NK-92 treated with Interleukin-12 subunit alpha and Interleukin-12 subunit beta, amount 100 ng/mL, for 24 hours (cell line): ENCODE results near the gene CYP4F3.
A peak's percentile ranks its signal among the peaks of the same experiment; 100 is the strongest.
"Not testable (repeated sequence)": the region's sequence is repeated elsewhere in the genome, so short reads cannot be mapped to it uniquely, and the experiment has no call there.

ENCODE experiments used
- DNase-seq: peaks from one replicate; lab custom pipeline; 2025; lab: John Stamatoyannopoulos, UW

Gene CYP4F3

DNA sequence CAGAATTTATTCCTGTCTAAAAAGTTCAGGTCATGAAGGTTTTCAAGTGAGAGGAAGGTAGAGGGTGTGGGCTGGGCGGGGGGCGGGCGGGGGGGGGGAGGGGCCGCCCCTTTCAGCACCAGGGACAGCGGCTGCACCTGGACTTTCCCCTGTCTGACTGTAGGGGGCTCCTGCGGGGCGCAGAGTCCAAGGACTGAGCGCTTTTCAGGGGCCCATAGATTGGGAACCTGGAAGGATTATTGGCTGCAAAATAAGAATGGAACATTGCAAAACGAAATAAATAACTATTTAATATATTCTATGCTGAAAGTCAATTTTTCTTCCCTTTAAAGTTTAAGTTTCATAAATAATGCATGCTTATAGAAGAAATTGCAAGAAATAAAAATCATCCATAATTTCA, 8.9 kb upstream of the CYP4F3 start:
- DNase-seq: peak; percentile 15

DNA sequence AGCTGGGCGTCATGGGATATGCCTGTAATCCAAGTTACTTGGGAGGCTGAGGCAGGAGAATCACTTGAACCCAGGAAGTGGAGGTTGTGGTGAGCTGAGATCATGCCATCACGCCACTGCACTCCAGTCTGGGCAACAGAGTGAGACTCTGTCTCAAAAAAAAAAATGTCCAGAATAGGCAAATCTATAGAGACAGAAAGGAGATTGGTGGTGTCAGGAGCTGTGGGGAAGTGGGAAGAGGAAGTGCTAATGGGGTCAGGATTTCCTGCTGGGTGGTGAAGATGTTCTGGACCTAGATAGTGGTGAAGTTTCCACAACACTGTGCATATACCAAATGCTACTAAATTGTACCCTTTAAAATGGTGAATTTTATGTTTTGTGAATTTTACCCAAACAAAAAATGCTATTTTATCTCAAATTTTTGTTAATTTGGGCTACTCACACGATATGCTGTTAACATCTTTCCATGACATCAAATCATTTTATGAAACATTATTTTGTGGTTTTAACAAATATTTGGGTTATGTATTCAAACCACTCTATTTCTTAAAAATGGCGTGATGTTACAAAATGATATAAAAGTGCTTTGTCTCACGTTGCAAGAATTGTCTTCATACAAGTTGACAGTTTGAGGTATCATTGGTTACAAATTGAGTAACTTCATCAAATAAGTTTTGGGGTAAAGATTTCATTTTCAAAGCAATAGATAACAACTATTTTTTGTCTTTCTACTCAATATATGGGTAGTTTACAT, 7.4 kb upstream of the CYP4F3 start:
- no peak for DNase-seq

DNA sequence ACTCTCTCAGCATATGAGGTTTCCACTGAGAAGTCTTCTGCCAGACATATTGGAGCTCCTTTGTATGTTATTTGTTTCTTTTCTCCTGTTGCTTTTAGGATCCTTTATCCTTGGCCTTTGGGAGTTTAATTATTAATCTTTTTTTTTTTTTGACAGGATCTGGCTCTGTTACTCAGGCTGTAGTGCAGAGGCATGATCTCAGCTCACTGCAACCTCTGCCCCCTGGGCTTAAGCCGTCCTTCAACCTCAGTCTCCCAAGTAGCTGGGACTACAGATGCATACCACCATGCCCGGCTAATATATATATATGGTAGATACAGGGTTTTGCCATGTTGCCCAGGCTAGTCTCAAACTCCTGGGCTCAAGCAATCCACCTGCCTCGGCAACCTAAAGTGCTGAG, 6.6 kb upstream of the CYP4F3 start:
- DNase-seq: no peak

DNA sequence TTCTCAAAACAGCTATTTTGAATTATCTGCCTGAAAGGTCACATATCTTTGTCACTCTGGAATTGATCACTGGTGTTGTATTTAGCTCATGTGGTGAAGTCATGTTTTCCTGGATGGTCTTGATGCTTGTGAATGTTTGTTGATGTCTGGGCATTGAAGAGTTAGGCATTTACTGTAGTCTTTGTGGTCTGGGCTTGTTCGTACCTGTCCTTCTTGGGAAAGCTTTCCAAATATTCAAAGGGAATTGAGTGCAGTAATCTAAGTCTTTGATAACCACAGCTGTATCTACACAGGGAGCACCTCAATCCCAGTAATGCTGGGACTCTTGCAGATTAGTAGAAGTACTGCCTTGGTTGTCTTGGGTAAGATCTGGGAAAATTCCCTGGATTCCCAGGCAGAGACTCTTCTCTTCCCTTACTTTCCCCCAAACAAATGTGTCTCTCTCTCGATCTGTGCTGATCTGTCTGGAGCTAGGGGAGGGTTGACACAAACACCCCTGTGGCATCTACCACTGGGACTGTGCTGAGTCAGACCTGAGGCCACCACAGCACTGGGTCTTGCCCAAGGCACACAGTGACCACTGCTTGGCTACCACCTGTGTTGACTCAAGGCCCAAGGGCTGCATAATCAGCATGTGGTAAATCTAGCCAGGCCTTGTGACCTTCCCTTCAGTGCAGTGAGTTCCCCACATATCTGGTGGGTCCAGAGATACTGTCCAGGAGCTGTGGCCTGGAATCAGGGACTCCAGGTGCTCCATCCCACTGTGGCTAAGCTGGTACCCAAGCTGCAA, 5.5 kb upstream of the CYP4F3 start:
- DNase-seq: no peak

DNA sequence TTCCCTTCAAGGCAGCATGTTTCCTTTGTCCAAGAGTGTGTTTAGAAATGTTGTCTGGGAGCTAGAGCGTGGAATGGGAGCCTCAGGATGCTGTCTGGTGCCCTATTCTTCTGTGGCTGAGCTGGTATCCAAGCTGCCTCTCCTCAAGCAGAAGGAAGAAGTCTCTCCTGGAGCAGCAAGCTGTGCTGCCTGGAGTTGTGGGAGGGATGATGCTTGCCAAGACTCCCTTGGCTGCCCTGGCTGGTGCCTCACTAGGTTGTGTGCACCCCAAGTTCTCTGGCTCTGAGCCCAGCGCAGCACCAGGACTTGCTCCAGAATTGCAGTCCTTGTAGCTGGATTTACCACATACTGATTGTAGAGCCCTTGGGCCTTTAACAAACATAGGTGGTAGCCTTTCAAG, 4.7 kb upstream of the CYP4F3 start:
- no peak for DNase-seq

DNA sequence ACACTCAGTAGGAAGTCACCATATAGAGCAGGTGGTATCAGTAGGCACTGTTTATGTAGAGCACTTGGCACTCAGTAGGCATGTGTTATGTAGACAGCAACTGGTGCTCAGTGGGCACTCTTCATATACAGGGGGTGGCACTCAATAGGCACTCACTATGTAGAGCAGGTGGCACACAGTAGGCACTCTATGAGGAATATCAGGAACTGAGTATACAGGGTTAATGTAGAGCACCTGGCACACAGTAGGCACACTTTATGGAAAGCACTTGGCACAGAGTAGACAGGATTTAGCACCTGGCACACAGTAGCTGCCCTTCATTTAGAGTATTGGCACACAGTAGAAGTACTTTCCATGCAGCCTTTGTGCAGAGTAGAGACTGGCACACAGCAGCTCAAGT, 1.1 kb upstream of the CYP4F3 start:
- no peak for DNase-seq

DNA sequence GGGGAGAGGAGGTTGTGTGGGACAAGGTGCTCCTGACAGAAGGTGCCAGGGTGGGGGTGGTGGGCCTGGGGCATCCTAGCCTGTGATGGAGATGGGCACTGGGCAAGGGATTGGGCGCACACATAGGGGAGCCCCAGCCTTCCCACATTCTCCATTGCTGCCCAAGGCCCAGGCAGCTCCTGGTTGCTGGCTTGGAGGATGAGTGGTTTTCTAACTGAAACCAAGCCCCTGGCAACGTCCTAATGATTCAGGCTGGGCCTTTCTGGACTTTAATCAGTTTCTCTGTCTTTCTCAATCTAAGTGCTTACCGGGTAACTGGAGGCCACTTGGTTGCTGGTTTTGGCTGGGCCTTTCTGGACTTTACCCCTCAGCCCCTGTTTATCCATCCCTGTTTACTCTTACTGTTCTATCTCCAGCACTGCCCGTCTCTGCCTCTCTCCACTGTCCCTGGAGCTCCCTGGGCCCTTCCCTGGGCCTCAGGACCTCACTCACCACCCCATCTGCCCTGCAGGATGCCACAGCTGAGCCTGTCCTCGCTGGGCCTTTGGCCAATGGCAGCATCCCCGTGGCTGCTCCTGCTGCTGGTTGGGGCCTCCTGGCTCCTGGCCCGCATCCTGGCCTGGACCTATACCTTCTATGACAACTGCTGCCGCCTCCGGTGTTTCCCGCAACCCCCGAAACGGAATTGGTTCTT, 354 bp downstream of the CYP4F3 start:
- DNase-seq: no peak

DNA sequence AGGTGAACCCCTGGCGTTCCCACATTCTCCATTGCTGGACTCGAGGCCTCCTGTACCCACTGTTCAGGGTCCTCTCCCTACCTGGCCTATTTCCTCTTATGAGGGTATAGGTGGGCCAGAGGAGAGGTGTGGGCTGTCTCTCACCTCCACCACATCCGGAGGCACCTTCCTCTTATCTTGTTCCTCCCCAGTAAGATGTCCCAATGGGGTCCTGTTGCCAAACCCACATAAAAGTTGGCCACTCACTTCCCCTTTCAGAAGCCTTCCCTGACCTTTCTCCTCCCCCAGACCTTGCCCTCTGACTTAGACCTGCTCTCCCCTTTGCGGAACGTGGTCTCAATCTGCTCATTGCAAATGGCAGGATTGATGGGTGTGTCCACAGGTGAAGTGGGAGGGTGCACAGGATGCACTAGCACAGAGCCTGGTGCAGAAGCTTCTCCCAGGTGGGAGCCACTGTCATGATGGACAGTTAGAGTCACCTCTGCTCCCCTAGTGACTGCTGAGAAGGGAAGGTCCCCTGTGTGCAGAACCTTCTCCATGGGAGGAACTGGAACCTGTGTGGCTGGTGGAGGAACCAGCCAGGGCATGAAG, 1.3 kb downstream of the CYP4F3 start:
- no peak for DNase-seq

DNA sequence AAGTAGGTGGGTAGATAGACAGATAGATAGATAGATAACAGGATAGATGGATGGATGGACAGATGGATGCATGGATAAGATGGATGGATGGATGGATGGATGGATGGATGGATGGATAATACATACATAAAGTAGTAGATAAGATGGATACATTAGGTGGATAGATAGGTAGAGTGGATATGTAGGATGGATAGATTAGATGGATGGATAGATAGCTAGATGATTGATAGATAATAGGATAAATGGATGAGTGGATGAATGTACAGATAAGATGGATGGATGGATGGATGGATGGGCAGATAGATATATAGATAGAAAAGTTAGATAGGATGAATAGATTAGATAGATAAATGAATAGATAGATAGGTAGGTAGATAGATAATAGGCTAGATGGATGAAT, 2.1 kb downstream of the CYP4F3 start:
- no peak for DNase-seq

DNA sequence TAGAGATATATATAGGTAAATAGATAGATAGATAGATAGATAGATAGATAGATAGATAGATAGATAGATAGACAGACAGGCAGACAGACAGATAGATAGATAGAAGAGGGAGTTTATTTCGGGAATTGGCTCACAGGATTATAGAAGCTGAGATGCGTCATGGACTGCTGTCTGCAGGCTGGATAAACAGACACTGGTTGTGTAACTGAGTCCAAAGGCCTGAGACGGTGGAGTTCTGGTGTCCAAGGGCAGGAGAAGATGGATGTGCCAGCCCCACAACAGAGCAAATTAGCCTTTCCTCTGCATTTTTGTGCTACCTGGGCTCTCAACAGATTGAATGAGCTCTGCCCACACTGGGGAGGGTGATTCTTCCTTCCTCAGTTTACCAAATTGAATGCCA, 2.7 kb downstream of the CYP4F3 start:
- DNase-seq: no peak

DNA sequence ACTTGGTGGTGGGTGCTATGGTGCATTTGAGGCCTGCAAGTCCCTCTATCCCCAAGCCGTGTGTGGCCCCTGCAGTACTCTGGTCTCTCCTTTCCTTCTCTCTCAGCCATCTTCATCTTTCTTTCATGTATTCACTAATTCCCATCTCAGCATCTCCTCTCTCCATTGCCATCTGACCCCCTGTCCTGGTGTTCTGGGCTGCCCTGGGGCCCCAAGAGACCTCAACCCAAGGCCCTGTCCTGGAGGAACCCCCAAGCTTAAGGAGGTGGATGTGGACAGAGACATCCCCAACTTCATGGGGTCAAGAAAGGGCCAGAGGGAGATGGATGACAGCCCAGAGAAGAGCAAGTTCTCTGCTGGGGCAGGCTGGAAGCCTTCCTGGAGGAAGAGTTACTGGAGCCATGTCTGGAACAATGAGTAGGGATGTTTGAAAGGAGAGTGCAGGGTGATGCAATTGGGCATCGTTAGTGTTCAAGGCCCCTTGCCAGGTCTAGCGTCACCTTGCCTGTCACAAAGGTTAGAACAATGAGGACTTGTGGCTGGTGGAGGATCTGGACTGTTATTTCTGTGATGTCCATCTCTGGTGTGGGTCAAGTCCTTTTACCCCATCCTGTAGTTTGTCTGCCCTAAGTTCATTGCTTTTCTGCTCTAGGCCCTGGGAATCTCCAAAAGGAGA, 3.5 kb downstream of the CYP4F3 start:
- no peak for DNase-seq

DNA sequence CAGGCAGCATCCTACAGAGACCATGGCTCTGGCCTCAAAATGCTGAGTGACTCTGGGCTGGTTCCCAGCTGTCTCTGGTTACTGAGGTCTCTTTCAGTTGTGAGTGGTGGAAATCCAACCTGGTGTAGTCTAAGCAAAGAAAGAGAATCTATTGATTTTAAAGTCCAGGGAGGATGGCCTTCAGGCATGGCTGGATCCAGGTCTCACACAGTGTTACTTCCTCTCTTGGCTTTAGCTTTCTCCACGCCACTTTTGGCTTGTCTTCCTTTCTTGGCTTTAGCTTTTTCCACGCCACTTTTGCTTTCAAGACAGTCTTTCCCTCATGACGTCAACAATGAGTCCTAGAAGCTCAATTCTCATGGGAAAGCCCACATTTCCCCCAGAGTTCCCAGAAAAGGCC, 4.1 kb downstream of the CYP4F3 start:
- DNase-seq: no peak

DNA sequence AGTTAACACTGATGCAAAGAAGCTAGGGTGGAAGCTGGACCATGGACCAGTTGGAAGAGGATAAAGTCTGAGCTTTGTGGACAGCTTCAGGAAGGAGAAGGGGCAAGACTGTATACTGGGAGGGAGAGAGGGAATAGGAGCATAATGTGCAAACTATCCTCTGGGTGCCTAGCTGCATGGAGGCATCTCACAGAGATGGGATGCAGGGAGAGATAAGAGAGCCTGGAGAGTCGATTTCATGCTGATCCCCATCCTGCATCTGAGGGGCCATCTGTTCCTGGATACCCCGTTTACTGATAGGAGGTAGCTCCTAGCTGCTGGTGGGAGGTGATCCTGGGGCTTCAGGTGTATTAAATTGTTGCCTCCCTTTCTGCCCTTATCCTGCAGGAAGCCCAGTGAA, 8.8 kb downstream of the CYP4F3 start:
- no peak for DNase-seq

DNA sequence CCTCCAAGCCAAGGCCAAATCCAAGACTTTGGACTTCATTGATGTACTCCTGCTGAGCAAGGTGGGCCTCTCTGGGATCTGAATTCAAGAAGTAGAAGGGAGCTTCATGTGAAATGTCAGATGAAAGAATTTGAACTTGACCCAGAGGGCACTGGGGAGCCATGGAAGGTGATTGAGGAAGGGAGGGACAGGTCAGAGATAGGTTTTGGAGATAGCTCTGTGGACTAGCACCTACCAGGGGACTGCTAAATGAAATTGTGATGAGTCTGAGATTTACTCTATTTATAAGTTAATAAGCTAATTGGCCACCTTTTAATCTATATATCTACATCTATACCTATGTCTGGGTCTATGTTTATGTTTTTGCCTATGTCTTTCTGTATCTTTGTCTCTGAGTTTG, 9.4 kb downstream of the CYP4F3 start:
- DNase-seq: not testable (repeated sequence)

DNA sequence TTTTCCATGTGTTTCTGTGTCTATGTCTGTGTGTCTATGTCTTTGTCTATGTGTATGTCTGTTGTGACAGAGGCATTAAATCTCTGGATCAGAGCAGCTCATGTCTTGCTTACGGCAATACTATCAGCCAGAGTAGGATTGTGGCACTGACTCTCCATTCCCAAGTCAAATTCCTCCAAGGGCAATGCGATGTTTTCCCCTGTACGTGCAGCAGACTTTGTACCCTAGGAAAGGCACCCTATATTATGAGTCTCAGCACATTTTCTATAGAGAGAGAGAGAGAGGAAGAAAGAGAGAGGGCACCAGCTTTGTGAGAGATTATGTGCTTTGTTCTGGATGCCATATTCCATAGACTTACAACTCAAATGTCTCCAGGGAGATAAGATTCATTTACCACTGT, 11.1 kb downstream of the CYP4F3 start:
- no peak for DNase-seq

DNA sequence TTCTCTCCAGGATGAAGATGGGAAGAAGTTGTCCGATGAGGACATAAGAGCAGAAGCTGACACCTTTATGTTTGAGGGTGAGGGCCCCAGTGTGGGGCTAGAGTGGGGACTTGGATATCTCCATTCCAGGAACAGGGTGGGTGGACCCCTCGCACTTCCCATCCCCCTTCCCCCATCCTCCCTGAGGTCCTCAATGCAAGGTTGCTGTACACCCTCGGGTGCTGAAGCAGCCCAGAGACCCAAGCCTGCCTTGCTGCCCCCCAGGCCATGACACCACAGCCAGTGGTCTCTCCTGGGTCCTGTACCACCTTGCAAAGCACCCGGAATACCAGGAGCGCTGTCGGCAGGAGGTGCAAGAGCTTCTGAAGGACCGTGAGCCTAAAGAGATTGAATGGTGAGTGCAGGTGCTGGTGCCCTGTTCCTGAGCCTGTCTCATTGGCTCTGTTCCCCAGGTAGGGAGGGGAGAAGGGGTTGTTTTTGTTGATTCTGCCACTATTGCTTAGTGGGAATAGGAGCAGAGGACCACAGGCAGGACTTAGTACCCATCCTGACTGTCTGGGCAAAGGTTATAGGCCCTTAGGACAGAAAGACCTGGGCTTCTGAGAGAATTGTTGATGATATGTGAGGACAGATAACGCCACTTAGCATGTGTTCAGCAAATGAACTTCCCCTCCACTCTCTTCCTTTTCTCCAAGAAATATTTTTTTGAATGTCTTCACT, 12.0 kb downstream of the CYP4F3 start:
- no peak for DNase-seq

DNA sequence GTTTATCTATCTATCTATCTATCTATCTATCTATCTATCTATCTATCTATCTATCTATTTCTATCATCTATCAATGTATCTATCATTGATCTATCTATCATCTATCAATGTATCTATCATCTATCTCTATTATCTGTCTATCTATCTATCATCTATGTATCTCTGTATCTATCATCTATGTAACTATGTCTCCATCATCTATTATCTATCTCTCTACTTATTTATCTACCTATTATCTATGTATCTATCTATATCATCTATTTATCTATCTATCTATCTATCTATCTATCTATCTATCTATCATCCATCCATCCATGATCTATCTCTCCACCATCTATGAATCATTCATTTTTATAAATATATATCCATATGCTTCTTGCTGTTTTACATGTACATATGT, 15.8 kb downstream of the CYP4F3 start:
- DNase-seq: no peak

DNA sequence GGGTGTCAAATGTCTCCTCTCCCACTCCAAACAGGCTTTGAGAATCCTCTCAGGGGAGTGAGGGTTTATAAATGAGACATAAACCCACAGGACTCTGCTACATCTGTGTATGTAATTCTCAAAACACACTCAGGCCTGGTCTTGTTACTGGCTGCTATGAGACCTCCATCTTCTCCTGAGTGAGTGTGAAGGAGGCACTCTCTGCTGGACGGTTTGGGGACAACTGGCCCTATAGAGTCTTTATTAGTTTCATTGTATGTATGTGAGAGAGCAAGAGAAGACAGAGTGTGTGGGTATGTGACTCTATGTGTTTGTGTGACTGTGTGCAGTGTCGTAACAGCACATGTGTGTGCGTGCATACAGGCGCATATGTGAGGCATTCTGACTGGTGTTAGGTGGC, 22.6 kb downstream of the CYP4F3 start:
- no peak for DNase-seq

DNA sequence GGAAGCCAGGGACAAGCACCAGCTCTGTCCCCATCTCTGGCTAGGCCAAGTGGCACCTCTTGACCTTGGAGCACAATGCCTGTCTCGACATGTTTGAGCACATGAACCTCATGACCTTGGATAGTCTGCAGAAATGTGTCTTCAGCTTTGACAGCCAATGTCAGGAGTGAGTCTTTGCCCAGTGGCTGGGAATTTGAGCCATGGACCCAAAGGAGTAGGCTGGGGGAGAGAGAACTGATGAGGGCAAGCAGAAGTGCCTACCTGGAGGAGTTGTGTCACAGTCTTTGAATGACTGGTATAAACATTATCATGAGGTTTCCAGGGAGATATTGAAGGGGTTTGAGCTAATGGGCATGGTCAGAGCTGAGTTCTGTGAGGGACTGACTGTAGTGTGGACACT, 25.5 kb downstream of the CYP4F3 start:
- DNase-seq: no peak

DNA sequence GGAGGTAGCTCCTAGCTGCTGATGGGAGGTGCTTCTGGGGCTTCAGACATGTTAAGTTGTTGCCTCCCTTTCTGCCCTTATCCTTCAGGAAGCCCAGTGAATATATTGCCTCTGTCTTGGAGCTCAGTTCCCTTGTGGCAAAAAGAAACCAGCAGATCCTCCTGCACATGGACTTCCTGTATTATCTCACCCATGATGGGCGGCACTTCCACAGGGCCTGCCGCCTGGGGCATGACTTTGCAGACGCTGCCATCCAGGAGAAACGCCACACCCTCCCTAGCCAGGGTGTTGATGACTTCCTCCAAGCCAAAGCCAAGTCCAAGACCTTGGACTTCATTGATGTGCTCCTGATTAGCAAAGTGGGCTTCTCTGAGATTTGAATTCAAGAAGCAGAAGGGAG, 26.2 kb downstream of the CYP4F3 start:
- no peak for DNase-seq

DNA sequence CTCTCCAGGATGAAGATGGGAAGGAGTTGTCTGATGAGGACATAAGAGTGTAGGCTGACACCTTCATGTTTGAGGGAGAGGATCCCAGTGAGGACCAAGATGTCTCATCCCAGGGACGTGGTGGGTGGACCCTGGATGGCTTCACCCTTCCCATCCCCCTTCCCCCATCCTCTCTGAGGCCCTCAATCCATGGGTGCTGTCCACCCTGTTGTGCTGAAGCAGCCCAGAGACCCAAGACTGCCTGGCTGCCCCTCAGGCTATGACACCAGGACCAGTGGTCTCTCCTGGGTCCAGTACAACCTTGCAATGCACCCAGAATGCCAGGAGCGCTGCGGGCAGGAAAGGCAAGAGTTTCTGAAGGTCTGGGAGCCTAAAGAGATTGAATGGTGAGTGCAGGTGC, 28.7 kb downstream of the CYP4F3 start:
- no peak for DNase-seq

DNA sequence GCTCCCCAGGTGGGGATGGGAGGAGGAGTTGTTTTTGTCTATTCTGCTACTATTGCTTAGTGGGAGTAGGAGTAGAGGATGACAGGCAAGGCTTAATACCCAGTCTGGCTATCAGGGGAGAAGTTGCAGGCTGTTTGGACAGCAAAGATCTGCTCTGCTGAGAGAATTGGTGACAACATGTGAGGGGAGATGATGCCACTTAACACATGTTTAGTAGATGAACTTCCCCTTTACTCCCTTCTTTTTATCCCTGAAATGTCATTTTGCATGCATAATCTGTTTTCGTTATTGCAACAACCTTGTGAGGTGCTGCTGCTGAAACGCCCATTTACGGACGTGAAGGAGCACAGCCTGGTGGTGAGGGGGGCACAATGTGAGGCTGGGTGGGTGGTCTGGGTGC, 29.2 kb downstream of the CYP4F3 start:
- no peak for DNase-seq
